SH-SY5Y (cell line): ENCODE data around the gene OR6Q1.

Experiments
- GATA2 ChIP-seq: IDR thresholded peaks from 2 replicates; pipeline ENCODE4 v1.6.1; 2011; ENCODE audit warnings: mild to moderate bottlenecking, low read depth, low read length
- GATA3 ChIP-seq: IDR thresholded peaks from 2 replicates; pipeline ENCODE4 v1.6.1; 2011; ENCODE audit warnings: low read depth, mild to moderate bottlenecking, low read length, moderate library complexity

DNA sequence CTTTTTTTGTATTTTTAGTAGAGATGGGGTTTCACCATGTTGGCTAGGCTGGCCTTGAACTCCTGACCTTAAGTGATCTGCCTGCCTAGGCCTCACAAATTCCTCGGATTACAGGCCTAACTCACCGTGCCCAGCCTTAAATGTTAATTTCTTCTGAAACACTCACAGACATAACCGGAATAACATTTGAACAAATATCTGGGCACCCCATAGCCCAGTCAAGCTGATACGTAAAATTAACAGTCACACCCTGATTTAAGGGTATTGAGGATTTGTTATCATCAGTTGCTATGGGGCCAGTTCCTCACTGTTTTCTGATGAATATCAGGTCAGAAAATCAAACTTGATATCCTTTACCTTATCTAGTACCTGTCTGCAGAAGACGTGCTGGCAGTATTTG lies 30.1 kb upstream of the OR6Q1 start:
- TF ChIP-seq GATA3 (no peak), GATA2 (no peak)
